Activated naive CD8-positive, alpha-beta T cell (primary cell): Measurements from ENCODE around the gene GHITM.
"Not testable (repeated sequence)": the region's sequence is repeated elsewhere in the genome, so short reads cannot be mapped to it uniquely, and the experiment has no call there.

Experiments used
- H3K27ac Mint-ChIP-seq: one replicate; pipeline ENCODE4 v1.8.0; 2021; ENCODE audit warnings: mixed read lengths
- H3K27me3 Mint-ChIP-seq: one replicate; pipeline ENCODE4 v1.8.0; 2021; ENCODE audit warnings: mixed read lengths
- H3K36me3 Mint-ChIP-seq: one replicate; pipeline ENCODE4 v1.8.0; 2021; ENCODE audit warnings: mixed read lengths
- H3K4me1 Mint-ChIP-seq: one replicate; pipeline ENCODE4 v1.8.0; 2021; ENCODE audit warnings: low read depth, mixed read lengths
- H3K4me3 Mint-ChIP-seq: one replicate; pipeline ENCODE4 v1.8.0; 2021; ENCODE audit warnings: mild to moderate bottlenecking, mixed read lengths
- H3K9me3 Mint-ChIP-seq: one replicate; pipeline ENCODE4 v1.8.0; 2021; ENCODE audit warnings: low read depth, mixed read lengths

The GHITM gene

GRCh38 chr10:84159076-84159685, 19.9 kb downstream of the GHITM start:
- Mint-ChIP-seq H3K27ac (peak overlapping the region; percentile 41), H3K4me3 (no peak overlapping the region), H3K4me1 (peaks cover 24% of the 10 kb centered on the region), H3K27me3 (peaks cover 3% of the 10 kb centered on the region), H3K9me3 (no peaks in the 10 kb centered on the region), H3K36me3 (peaks cover 2% of the 10 kb centered on the region)

GRCh38 chr10:84160663-84161362, 21.5 kb downstream of the GHITM start:
- no peaks in the 10 kb centered on the region for H3K9me3 Mint-ChIP-seq
- peaks cover 24% of the 10 kb centered on the region for H3K4me1 Mint-ChIP-seq
- no peak overlapping the region for H3K27ac Mint-ChIP-seq
- H3K27me3 Mint-ChIP-seq = peaks cover 3% of the 10 kb centered on the region
- H3K4me3 Mint-ChIP-seq = no peak overlapping the region
- no peaks in the 10 kb centered on the region for H3K36me3 Mint-ChIP-seq

DNA sequence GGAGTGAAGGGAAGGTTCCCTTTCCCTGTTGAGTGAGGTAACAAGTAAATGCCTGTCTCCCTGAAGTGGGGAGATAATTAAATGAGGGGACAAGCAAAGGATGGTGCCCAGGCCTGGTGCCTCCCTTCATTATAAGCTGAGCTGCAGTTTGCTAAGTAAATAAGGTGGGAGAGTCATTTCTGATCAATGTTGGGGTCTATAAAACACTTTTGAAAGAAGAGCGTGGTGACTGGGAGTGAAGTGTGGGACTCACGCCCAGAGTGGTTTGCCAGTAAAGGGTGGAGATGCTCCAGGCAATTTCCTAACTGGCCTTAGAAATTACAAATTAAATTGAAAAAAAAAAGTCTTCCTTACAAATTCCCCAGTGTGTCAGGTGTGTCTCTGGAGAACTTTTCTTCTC, 24.7 kb downstream of the GHITM start:
- Mint-ChIP-seq H3K4me1 (peaks cover 4% of the 10 kb centered on the region), H3K4me3 (no peak overlapping the region), H3K27me3 (peaks cover 4% of the 10 kb centered on the region), H3K9me3 (no peaks in the 10 kb centered on the region), H3K27ac (no peak overlapping the region), H3K36me3 (peaks cover 2% of the 10 kb centered on the region)

DNA sequence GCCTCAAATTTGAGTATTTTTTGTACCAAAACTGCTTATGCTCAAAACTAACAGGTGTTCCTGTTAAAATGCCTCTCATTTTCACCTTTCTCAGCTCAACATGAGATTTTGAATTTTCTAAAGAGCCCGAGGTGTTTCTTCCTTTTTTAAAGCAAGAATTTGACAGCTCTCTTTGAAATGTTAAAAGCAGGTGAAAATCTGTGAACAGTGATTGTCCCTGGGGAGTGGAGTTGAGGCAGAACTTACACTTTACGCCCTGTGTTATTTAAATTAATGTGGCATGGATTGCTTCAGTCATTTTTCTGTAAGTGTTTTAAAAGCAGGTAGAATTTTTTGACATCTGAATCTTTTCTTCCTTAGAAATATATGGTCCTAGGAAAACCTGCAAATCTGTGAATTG, 25.1 kb downstream of the GHITM start:
- Mint-ChIP-seq H3K9me3 (no peaks in the 10 kb centered on the region), H3K4me3 (no peak overlapping the region), H3K36me3 (peaks cover 2% of the 10 kb centered on the region), H3K27me3 (peaks cover 4% of the 10 kb centered on the region), H3K4me1 (peaks cover under 1% of the 10 kb centered on the region), H3K27ac (no peak overlapping the region)

DNA sequence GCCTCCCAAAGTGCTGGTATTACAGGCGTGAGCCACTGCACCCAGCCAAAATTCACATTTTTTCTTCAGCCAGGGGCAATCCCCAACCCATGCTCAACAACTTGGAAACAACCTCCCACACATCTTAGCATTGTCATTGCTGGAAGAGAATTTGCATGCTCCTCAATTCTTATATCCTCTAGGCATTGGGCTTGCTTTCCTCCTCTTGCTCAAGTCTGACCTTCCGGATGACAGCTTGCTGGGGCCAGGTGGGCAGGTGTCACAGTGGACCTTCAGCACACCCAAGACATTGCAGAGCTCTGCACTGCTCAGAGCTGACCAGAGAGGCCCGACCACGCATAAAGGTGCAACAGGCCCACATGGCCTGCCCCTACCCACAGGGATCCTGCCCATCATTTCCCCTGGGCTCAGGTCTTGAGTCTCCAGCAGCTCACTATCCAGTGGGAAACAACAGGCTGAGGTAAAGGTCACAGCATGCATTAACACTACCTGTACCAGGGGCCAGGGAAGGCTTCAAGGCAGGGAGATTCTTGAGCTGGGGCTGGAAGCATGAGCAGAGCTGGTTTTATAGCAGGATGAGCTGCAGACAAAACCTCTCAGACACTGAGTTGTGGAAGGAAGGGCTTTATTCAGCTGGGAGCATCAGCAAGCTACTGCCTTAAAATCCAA, 27.4 kb downstream of the GHITM start:
- H3K27me3 Mint-ChIP-seq = peaks cover 4% of the 10 kb centered on the region
- H3K4me3 Mint-ChIP-seq = no peak overlapping the region
- no peak overlapping the region for H3K27ac Mint-ChIP-seq
- H3K36me3 Mint-ChIP-seq = peaks cover 2% of the 10 kb centered on the region
- no peaks in the 10 kb centered on the region for H3K9me3 Mint-ChIP-seq
- H3K4me1 Mint-ChIP-seq = no peaks in the 10 kb centered on the region

- H3K4me1 Mint-ChIP-seq, H3K27me3 Mint-ChIP-seq, H3K27ac Mint-ChIP-seq, H3K36me3 Mint-ChIP-seq, H3K4me3 Mint-ChIP-seq, H3K9me3 Mint-ChIP-seq: not testable (repeated sequence)
These were observed 28.0 kb downstream of the GHITM start for GRCh38 chr10:84167289-84167653.

GRCh38 chr10:84168382-84168781, 29.1 kb downstream of the GHITM start:
- not testable (repeated sequence) for H3K27ac Mint-ChIP-seq, H3K4me1 Mint-ChIP-seq, H3K36me3 Mint-ChIP-seq, H3K27me3 Mint-ChIP-seq, H3K4me3 Mint-ChIP-seq, H3K9me3 Mint-ChIP-seq

DNA sequence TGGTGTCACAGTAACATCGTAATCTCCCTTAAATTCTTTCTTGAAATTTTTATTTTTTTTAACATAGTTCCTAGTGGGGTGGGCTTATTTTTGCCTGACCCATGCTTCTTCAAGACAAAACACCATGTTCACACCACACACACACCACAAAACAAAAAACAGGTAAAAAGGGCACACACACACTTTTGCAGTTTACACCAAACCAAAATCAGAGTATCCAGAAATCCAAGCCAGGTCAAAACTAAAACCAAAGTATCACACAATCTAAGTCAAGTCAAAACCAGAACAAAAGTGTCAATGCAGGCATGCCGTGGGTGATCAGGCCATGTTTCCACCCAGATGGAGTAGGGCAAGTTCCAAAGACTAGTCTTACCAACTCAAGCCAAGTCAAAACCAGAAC, 31.9 kb downstream of the GHITM start:
- H3K9me3 Mint-ChIP-seq = not testable (repeated sequence)

GRCh38 chr10:84171700-84172466, 32.6 kb downstream of the GHITM start:
- not testable (repeated sequence) for H3K27ac Mint-ChIP-seq, H3K4me1 Mint-ChIP-seq, H3K4me3 Mint-ChIP-seq, H3K9me3 Mint-ChIP-seq, H3K36me3 Mint-ChIP-seq, H3K27me3 Mint-ChIP-seq

More for the DNA sequence above, 31.9 kb downstream of the GHITM start:
- H3K36me3 Mint-ChIP-seq, H3K27me3 Mint-ChIP-seq, H3K27ac Mint-ChIP-seq, H3K4me1 Mint-ChIP-seq, H3K4me3 Mint-ChIP-seq: not testable (repeated sequence)

DNA sequence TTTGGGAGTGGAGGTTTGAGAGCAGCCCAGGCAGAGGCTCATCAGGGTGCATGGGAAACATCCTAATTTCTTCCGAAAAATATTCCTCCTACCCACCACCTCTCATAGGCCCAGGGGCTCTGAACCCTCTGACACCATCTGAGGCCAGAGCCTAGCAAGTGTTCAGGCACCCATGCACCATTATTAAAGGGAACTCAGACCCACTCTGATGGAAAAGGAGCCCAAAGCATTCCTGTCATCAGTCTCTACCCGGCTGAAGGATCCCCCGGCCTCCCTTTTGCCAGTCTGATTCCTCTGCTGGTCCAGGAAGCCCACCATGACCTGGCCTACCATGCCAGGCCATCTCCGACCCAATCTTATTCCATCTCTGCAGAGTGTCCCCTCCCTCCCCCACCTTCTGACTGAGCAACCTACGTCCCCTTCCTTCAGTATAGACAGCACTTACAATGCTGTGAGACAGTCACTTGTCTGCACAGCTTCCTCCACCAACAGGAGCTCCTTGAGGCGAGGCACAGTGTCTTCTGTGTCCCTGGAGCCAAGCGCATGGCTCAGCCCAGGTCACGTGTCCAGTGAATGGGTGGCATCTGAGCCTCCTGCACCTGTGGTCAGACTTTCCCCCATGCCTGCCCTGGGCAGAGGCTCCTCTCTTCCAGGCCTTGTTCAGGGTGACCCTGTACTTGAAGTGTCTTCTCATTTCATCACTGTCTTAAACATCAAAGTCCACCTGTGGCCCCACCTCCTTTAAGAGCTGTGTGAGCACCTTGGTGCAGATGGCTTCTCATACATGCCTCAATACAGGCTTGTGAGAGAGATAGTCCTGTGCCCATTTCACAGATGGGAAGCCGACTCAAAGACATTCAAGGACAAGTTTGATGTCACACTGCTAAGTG, 33.4 kb downstream of the GHITM start:
- Mint-ChIP-seq H3K4me1 (peaks cover 5% of the 10 kb centered on the region), H3K27ac (no peak overlapping the region), H3K36me3 (no peaks in the 10 kb centered on the region), H3K4me3 (no peak overlapping the region), H3K9me3 (no peaks in the 10 kb centered on the region), H3K27me3 (no peaks in the 10 kb centered on the region)

GRCh38 chr10:84173501-84173929, 34.2 kb downstream of the GHITM start, which contains the start of gene GPR15LG:
TSS of gene GPR15LG (plus strand) at chr10:84173801. CDS start at chr10:84173852, 51 bp downstream.
- Mint-ChIP-seq H3K4me3 (no peak within 1 kb of the TSS), H3K9me3 (no peaks in the 10 kb centered on the region), H3K27ac (no peak within 1 kb of the TSS), H3K4me1 (peaks cover 5% of the 10 kb centered on the region), H3K36me3 (no peaks in the 10 kb centered on the region), H3K27me3 (no peaks in the 10 kb centered on the region)

DNA sequence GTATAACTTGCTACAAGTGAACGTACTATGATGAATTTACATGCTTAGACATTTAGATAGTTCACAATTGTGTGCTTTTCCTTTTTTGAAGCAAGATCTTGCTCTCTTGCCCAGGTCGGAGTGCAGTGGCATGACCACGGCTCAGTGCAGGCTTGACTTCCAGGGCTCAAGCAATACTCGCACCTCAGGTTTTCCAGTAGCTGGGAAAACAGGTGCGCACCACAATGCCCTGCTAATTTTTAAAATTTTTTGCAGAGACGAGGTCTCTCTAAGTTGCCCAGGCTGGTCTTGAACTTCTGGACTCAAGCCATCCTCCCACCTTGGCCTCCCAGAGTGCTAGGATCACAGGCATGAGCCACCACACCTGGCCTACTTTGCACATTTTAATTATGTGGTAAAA, 36.1 kb downstream of the GHITM start:
- Mint-ChIP-seq H3K27ac (no peak overlapping the region), H3K36me3 (no peaks in the 10 kb centered on the region), H3K4me1 (peaks cover 5% of the 10 kb centered on the region), H3K9me3 (no peaks in the 10 kb centered on the region), H3K4me3 (no peak overlapping the region), H3K27me3 (no peaks in the 10 kb centered on the region)

GRCh38 chr10:84176351-84176750, 37.0 kb downstream of the GHITM start:
- peak overlapping the region; percentile 90 for H3K27ac Mint-ChIP-seq
- H3K36me3 Mint-ChIP-seq = no peaks in the 10 kb centered on the region
- no peaks in the 10 kb centered on the region for H3K27me3 Mint-ChIP-seq
- no peaks in the 10 kb centered on the region for H3K9me3 Mint-ChIP-seq
- H3K4me3 Mint-ChIP-seq = no peak overlapping the region
- H3K4me1 Mint-ChIP-seq = peaks cover 5% of the 10 kb centered on the region

GRCh38 chr10:84176836-84177474, 37.6 kb downstream of the GHITM start:
- H3K9me3 Mint-ChIP-seq = no peaks in the 10 kb centered on the region
- H3K36me3 Mint-ChIP-seq = no peaks in the 10 kb centered on the region
- no peaks in the 10 kb centered on the region for H3K27me3 Mint-ChIP-seq
- H3K27ac Mint-ChIP-seq = peak overlapping the region; percentile 90
- H3K4me3 Mint-ChIP-seq = peak overlapping the region; percentile 18
- peaks cover 5% of the 10 kb centered on the region for H3K4me1 Mint-ChIP-seq
